ENCODE data around the gene VMP1. TPM values are rescaled to one million over a fixed set of nuclear protein-coding genes. Genes with fewer than 3 reads are reported as not detected.

The VMP1 gene
- polyA plus RNA-seq, 1 experiment: 105 TPM

DNA sequence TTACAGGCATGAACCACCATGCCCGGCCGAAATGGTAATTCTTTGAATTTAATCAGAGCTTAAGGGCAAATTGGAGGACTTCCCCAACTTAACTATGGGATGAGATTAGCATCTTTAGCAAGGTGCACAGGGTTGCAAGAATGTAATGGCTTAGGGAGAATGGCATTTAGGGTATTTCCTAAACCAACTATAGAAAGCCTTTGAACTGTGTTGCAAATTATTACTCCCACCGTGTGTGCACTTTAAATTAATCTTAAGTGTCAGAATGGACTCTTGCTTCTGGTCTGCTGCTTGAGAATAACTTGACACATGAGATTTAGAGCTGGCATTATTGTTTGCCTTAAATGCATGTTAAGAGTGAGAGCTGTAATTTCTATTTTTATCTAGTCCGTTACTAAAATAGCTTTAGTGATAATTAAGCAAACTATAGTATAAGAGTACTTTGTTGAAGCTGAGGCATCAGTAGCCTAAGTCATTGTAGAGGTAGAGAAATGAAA, 125.5 kb downstream of the VMP1 start:
- no peak overlapping the region for H3K4me3 ChIP-seq (ENCODE audit: low read depth, low read length)
- POLR2A ChIA-PET: no interaction called here

DNA sequence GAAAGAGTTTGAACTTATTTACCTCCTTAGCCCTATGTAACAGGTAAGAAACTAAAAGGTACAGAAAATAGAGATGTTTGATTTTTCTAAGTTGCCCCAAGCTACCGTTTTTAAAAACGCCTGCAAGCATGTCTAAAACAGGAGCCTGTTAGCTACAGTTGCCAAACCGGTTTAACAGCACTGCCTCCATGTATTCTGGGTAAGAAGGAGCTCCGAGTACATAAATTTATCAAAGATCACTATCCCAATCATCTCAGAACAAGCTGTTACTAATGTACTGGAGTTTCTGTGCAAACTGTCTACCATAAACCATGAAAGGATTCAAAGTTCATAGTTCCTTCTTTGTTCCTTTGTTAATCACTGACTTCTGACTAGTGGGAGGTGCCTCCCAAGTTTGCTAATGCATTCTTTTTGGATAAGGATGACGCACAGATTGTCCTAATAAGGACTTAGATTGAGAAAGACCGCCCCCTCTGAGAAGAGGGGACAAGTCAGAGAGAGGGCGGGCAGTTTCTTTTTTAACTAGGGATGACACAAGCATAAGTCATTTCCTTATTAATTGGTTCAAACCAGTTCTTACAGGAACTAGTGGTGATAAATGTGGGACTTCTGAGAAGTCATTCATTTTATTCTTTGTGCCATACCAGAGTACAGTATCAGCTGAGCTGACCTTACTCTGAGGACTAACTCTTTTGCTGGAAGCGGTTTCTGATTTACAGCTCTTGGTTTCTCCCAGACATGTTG, 130.0 kb downstream of the VMP1 start:
- CTCF ChIA-PET: interaction anchor here (0.6 to 3.3 kb wide), 11 partner anchors 9 to 111 kb away, joined by 3 to 18 read pairs (median 4); no protein-coding TSS in a partner anchor
- TF ChIP-seq, protein P1, sequence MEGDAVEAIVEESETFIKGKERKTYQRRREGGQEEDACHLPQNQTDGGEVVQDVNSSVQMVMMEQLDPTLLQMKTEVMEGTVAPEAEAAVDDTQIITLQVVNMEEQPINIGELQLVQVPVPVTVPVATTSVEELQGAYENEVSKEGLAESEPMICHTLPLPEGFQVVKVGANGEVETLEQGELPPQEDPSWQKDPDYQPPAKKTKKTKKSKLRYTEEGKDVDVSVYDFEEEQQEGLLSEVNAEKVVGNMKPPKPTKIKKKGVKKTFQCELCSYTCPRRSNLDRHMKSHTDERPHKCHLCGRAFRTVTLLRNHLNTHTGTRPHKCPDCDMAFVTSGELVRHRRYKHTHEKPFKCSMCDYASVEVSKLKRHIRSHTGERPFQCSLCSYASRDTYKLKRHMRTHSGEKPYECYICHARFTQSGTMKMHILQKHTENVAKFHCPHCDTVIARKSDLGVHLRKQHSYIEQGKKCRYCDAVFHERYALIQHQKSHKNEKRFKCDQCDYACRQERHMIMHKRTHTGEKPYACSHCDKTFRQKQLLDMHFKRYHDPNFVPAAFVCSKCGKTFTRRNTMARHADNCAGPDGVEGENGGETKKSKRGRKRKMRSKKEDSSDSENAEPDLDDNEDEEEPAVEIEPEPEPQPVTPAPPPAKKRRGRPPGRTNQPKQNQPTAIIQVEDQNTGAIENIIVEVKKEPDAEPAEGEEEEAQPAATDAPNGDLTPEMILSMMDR (IDR thresholded peaks at IDR 0.05; ENCODE audit: insufficient read depth, low read depth, low read length): no peak
- Histone ChIP-seq H3K36me3 (ENCODE audit: control insufficient read depth, insufficient read depth, low read length) (peaks cover 3% of the 10 kb centered on the region), H3K4me3 (ENCODE audit: low read depth, low read length) (peak overlapping the region; percentile 92), H3K27me3 (ENCODE audit: control insufficient read depth, insufficient read depth, low read length) (no peaks in the 10 kb centered on the region)
- POLR2A ChIA-PET: interaction anchor here (0.6 to 1.6 kb wide), 15 partner anchors 8 to 171 kb away, joined by 3 to 45 read pairs (median 4); no protein-coding TSS in a partner anchor
- DNase-seq (ENCODE audit: low read depth): peak; percentile 100

More for the DNA sequence above, 125.5 kb downstream of the VMP1 start:
- Histone ChIP-seq H3K27me3 (ENCODE audit: control insufficient read depth, insufficient read depth, low read length) (no peaks in the 10 kb centered on the region), H3K36me3 (ENCODE audit: control insufficient read depth, insufficient read depth, low read length) (no peaks in the 10 kb centered on the region)
- DNase-seq (ENCODE audit: low read depth): no peak
- TF ChIP-seq, protein P1 (IDR thresholded peaks at IDR 0.05; ENCODE audit: insufficient read depth, low read depth, low read length): no peak
- CTCF ChIA-PET: interaction anchor here (1.0 to 1.9 kb wide), 3 partner anchors 10 to 81 kb away, joined by 3 to 5 read pairs (median 3); no protein-coding TSS in a partner anchor

- TF ChIP-seq, protein P1 (IDR thresholded peaks at IDR 0.05; ENCODE audit: insufficient read depth, low read depth, low read length): no peak
- CTCF ChIA-PET: interaction anchor here (0.6 to 3.3 kb wide), 11 partner anchors 21 to 96 kb away, joined by 3 to 18 read pairs (median 4); no protein-coding TSS in a partner anchor
- no peak for DNase-seq (ENCODE audit: low read depth)
- Histone ChIP-seq H3K36me3 (ENCODE audit: control insufficient read depth, insufficient read depth, low read length) (peaks cover 3% of the 10 kb centered on the region), H3K4me3 (ENCODE audit: low read depth, low read length) (peak overlapping the region; percentile 92), H3K27me3 (ENCODE audit: control insufficient read depth, insufficient read depth, low read length) (no peaks in the 10 kb centered on the region)
- POLR2A ChIA-PET: interaction anchor here (0.6 to 3.8 kb wide), 14 partner anchors 9 to 172 kb away, joined by 3 to 45 read pairs (median 6); no protein-coding TSS in a partner anchor
Observed at GRCh38 chr17:59838052-59838916, 130.8 kb downstream of the VMP1 start.

DNA sequence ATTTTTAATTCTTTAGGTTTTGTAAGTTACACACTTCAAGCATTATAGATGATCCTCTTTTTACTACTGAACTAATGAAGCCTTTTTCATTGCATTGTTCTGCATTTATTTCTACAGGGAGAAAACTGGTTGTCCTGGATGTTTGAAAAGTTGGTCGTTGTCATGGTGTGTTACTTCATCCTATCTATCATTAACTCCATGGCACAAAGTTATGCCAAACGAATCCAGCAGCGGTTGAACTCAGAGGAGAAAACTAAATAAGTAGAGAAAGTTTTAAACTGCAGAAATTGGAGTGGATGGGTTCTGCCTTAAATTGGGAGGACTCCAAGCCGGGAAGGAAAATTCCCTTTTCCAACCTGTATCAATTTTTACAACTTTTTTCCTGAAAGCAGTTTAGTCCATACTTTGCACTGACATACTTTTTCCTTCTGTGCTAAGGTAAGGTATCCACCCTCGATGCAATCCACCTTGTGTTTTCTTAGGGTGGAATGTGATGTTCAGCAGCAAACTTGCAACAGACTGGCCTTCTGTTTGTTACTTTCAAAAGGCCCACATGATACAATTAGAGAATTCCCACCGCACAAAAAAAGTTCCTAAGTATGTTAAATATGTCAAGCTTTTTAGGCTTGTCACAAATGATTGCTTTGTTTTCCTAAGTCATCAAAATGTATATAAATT, 132.3 kb downstream of the VMP1 start:
- CTCF ChIA-PET: interaction anchor here (1.2 to 3.3 kb wide), 6 partner anchors 20 to 97 kb away, joined by 3 to 18 read pairs (median 6); no protein-coding TSS in a partner anchor
- DNase-seq (ENCODE audit: low read depth): no peak

More for the DNA sequence above, 132.3 kb downstream of the VMP1 start:
- peaks cover 3% of the 10 kb centered on the region for H3K36me3 ChIP-seq (ENCODE audit: control insufficient read depth, insufficient read depth, low read length)
- H3K4me3 ChIP-seq (ENCODE audit: low read depth, low read length): peak overlapping the region; percentile 92
- H3K27me3 ChIP-seq (ENCODE audit: control insufficient read depth, insufficient read depth, low read length): no peaks in the 10 kb centered on the region
- TF ChIP-seq, protein P1 (IDR thresholded peaks at IDR 0.05; ENCODE audit: insufficient read depth, low read depth, low read length): no peak
- POLR2A ChIA-PET: interaction anchor here (0.6 to 3.8 kb wide), 8 partner anchors 10 to 87 kb away, joined by 3 to 35 read pairs (median 4); no protein-coding TSS in a partner anchor
